Panc1 (cell line): Measurements from ENCODE around the gene SLC4A7. TPM values are rescaled to one million over a fixed set of nuclear protein-coding genes. Genes with fewer than 3 reads are reported as not detected.

Source experiments
- ATAC-seq: fragments of 200-7000 bp; cut with Tn5 transposase; 2 replicates; pipeline ENCODE4 v1.9.1; 2020; ENCODE audit warnings: mild to moderate bottlenecking, moderate library complexity
- BruUV-seq: library from RNA; stranded (reverse); fragments of 400-500 nt; replicated peaks from 2 replicates; lab custom pipeline; 2021; lab: Mats Ljungman, UMichigan
- CTCF ChIA-PET: fragments of 300-600 bp; sonication (Branson Sonifier 250); formaldehyde crosslinking; loops from one replicate; lab custom pipeline; 2022; ENCODE audit warnings: antibody characterized with exemption; lab: Charles Lee
- POLR2A ChIA-PET: fragments of 300-600 bp; sonication (Branson Sonifier 250); formaldehyde crosslinking; loops from one replicate; lab custom pipeline; 2022; ENCODE audit warnings: antibody characterized with exemption; lab: Charles Lee
- DNase-seq: peaks from one replicate; pipeline ENCODE4 v3.0.0-alpha.2; 2010; ENCODE audit warnings: low read depth, low spot score
- H3K27ac ChIP-seq: 2 replicates; pipeline ENCODE4 v1.5.1; 2011; ENCODE audit warnings: mild to moderate bottlenecking, low read length, inconsistent platforms
- H3K27me3 ChIP-seq: fragments of 200-500 bp; sonication (Bioruptor generic); 2 replicates; pipeline ENCODE4 v1.6.0; 2014; ENCODE audit warnings: low read length, inconsistent platforms; ENCODE audit not compliant: control insufficient read depth, insufficient read depth
- H3K36me3 ChIP-seq: fragments of 200-500 bp; sonication (Bioruptor generic); 2 replicates; pipeline ENCODE4 v1.5.1; 2014; ENCODE audit warnings: inconsistent platforms, mild to moderate bottlenecking, low read length, moderate library complexity; ENCODE audit not compliant: control insufficient read depth, insufficient read depth
- H3K4me1 ChIP-seq: 2 replicates; pipeline ENCODE4 v1.5.1; 2011; ENCODE audit warnings: inconsistent platforms, mild to moderate bottlenecking, low read length, moderate library complexity; ENCODE audit not compliant: control insufficient read depth, insufficient read depth
- H3K4me3 ChIP-seq, 2 experiments: 2 replicates each; pipeline ENCODE4 v1.5.1; 2011 to 2012; ENCODE audit warnings: low read depth in 2 of 2, low read length in 2 of 2, mild to moderate bottlenecking in 2 of 2, inconsistent platforms in 1 of 2, moderate library complexity in 1 of 2
- H3K9me3 ChIP-seq: fragments of 200-500 bp; sonication (Bioruptor generic); 2 replicates; pipeline ENCODE4 v1.5.1; 2014; ENCODE audit warnings: low read depth, mild to moderate bottlenecking, inconsistent platforms, low read length, moderate library complexity; ENCODE audit not compliant: control insufficient read depth, insufficient read depth
- POLR2AphosphoS5 ChIP-seq: IDR thresholded peaks from 2 replicates; pipeline ENCODE4 v1.6.1; 2012; ENCODE audit warnings: mild to moderate bottlenecking, low read depth, low read length, moderate library complexity
- REST ChIP-seq, 2 experiments: IDR thresholded peaks; 2 replicates each; pipeline ENCODE4 v1.6.1; 2011 to 2012; ENCODE audit warnings: low read depth in 2 of 2, control low read depth in 1 of 2, low read length in 1 of 2, mild to moderate bottlenecking in 1 of 2, moderate library complexity in 1 of 2; ENCODE audit not compliant: insufficient read depth in 1 of 2
- SIN3A ChIP-seq: IDR thresholded peaks from 2 replicates; pipeline ENCODE4 v1.6.1; 2012; ENCODE audit warnings: low read depth, mild to moderate bottlenecking, low read length, moderate library complexity, borderline replicate concordance; ENCODE audit not compliant: insufficient read depth
- TCF7L2 ChIP-seq: IDR thresholded peaks from 2 replicates; pipeline ENCODE4 v1.6.1; 2011; ENCODE audit warnings: mild to moderate bottlenecking, low read depth, low read length, inconsistent platforms
- in situ Hi-C: cut with HindIII; loops from 2 replicates; pipeline ENCODE4 v1.10.0; 2016; ENCODE audit warnings: low sequenced_read_pairs, low pct_unique_long_range_greater_than_20kb
- intact Hi-C: fragments of 100-400 bp; cut with micrococcal nuclease; formaldehyde crosslinking; loops from one replicate; pipeline ENCODE4 v1.10.0; 2022; ENCODE audit not compliant: unreplicated experiment
- total RNA-seq: library from RNA; stranded (reverse); gene quantifications from one replicate; pipeline ENCODE4 v1.2.1, GENCODE V29; 2021; ENCODE audit not compliant: unreplicated experiment
- TF ChIP-seq, protein P1 (sequence below): fragments of 450-650 bp; IDR thresholded peaks from 2 replicates; pipeline ENCODE4 v1.5.1; 2017; ENCODE audit warnings: mild to moderate bottlenecking

The SLC4A7 gene
- total RNA-seq, 1 experiment from 2014 or later: 99.4 TPM

- TF ChIP-seq, protein P1, sequence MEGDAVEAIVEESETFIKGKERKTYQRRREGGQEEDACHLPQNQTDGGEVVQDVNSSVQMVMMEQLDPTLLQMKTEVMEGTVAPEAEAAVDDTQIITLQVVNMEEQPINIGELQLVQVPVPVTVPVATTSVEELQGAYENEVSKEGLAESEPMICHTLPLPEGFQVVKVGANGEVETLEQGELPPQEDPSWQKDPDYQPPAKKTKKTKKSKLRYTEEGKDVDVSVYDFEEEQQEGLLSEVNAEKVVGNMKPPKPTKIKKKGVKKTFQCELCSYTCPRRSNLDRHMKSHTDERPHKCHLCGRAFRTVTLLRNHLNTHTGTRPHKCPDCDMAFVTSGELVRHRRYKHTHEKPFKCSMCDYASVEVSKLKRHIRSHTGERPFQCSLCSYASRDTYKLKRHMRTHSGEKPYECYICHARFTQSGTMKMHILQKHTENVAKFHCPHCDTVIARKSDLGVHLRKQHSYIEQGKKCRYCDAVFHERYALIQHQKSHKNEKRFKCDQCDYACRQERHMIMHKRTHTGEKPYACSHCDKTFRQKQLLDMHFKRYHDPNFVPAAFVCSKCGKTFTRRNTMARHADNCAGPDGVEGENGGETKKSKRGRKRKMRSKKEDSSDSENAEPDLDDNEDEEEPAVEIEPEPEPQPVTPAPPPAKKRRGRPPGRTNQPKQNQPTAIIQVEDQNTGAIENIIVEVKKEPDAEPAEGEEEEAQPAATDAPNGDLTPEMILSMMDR: no peak
- no peak for TF ChIP-seq REST (IDR thresholded peaks at IDR 0.05; ENCODE audit: insufficient read depth in 1 of 2, low read depth in 2 of 2, low read length in 1 of 2)
- TF ChIP-seq SIN3A: no peak
- TF ChIP-seq TCF7L2: no peak
- TF ChIP-seq POLR2AphosphoS5: no peak
- in situ Hi-C loops: no loop called here
- CTCF ChIA-PET: no interaction called here
These were observed 118.1 kb downstream of the SLC4A7 start for GRCh38 chr3:27366062-27366591.

DNA sequence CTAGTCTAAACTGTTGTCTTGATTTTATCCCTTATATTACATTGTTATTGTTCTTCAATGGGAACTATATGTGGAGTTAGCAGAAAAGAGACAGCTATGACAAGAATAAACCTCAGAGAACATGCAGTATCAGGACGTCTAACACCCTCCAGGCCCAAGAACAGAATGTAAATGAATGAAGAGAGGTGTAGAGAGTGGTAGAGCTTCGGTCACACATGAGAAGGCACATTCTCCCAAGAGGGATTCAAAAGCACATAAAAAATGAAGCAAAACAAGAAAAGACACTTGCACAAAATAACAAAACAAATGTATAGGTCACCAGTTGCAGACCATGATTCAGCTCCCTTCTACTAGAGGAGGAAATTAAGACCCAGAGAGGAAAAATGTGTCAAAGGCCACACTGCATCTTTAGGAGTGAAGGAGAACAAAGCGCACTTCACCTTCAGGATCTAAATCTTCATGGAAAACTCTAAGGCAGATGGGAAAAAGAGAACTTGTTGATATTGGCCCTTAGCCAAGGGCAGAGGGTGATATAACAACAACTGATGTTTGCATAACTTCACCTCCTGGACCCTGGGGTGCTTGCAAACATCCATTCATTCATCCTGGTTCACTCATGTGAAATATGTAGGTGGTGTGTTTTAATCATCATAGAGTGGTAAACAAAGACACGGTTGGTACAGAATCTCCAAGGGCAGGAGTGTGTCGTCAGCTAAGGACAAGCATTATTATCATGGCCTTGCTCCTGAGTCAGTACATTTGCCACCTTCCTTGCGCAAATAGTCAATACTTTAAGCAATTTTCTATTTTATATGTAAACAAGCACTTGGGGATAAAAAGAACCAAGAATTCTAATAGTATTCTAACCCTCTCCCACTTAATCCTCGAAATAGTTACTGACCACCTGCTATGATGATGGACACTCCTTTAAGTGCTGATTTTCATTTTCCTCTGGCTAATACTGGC lies 123.8 kb downstream of the SLC4A7 start:
- no TSS peak for BruUV-seq
- POLR2A ChIA-PET: interaction anchor here (0.5 kb wide), 1 partner anchor 350 kb away, joined by 3 read pairs; no protein-coding TSS in a partner anchor
- DNase-seq (peak; percentile 56), ATAC-seq (peak; percentile 74)
- Histone ChIP-seq H3K27ac (peak overlapping the region; percentile 1; the same call in 1 of the 2 replicates), H3K4me1 (peaks cover 16% of the 10 kb centered on the region), H3K4me3 (no peak overlapping the region), H3K27me3 (no peaks in the 10 kb centered on the region), H3K36me3 (no peaks in the 10 kb centered on the region), H3K9me3 (no peaks in the 10 kb centered on the region)
- TF ChIP-seq REST (IDR thresholded peaks at IDR 0.05; ENCODE audit: insufficient read depth in 1 of 2, low read depth in 2 of 2, low read length in 1 of 2) (no peak), TCF7L2 (no peak), SIN3A (no peak), POLR2AphosphoS5 (peak; percentile 66; the same call in 1 of the 2 replicates)
- TF ChIP-seq, protein P1: no peak
- intact Hi-C loops: loop anchor here (10.0 kb wide), 1 partner anchor 216 kb away; no protein-coding TSS in a partner anchor
- CTCF ChIA-PET: no interaction called here
- in situ Hi-C loops: no loop called here

More at GRCh38 chr3:27366062-27366591, 118.1 kb downstream of the SLC4A7 start:
- intact Hi-C loops: loop anchor here (10.0 kb wide), 1 partner anchor 221 kb away; no protein-coding TSS in a partner anchor
- Histone ChIP-seq H3K36me3 (no peaks in the 10 kb centered on the region), H3K27me3 (no peaks in the 10 kb centered on the region), H3K9me3 (no peaks in the 10 kb centered on the region), H3K27ac (no peak overlapping the region), H3K4me1 (peaks cover 14% of the 10 kb centered on the region), H3K4me3 (no peak overlapping the region)
- no peak for ATAC-seq
- POLR2A ChIA-PET: no interaction called here
- no peak for DNase-seq
- BruUV-seq: no TSS peak
